HEK293 (cell line): ENCODE measurements around the gene GGT5.
"Not testable (repeated sequence)": the region's sequence is repeated elsewhere in the genome, so short reads cannot be mapped to it uniquely, and the experiment has no call there.

Experiments
- CTCF ChIA-PET: fragments of 350-600 bp; formaldehyde crosslinking; extraction: SDS; loops from one replicate; lab custom pipeline; 2021; ENCODE audit warnings: antibody characterized with exemption; lab: Yijun Ruan, JAX
- POLR2A ChIA-PET: fragments of 300-600 bp; formaldehyde crosslinking; extraction: SDS; loops from one replicate; lab custom pipeline; 2020; ENCODE audit warnings: antibody characterized with exemption, inconsistent platforms; lab: Yijun Ruan, JAX
- H3K27ac ChIP-seq: fragments of 200-500 bp; sonication (Bioruptor generic); 2 replicates; pipeline ENCODE4 v1.5.1; 2014; ENCODE audit warnings: low read depth, low read length, control low read depth, inconsistent platforms; ENCODE audit errors: extremely low read depth
- H3K36me3 ChIP-seq, 2 experiments: fragments of 200-500 bp in 1 of 2; sonication (Bioruptor generic) in 1 of 2; 1 replicate in 1 of 2; 2 replicates in 1 of 2; pipeline ENCODE4 v1.5.1; 2014 to 2017; ENCODE audit warnings: inconsistent platforms in 2 of 2, low read length in 2 of 2; ENCODE audit not compliant: control insufficient read depth in 2 of 2, insufficient read depth in 1 of 2
- H3K4me1 ChIP-seq: fragments of 200-500 bp; sonication (Bioruptor generic); 2 replicates; pipeline ENCODE4 v1.5.1; 2014; ENCODE audit warnings: mild to moderate bottlenecking, low read length, inconsistent platforms; ENCODE audit not compliant: control insufficient read depth, insufficient read depth
- H3K4me3 ChIP-seq: 2 replicates; pipeline ENCODE4 v1.5.1; 2011; ENCODE audit warnings: low read depth, mild to moderate bottlenecking, control low read depth, low read length, moderate library complexity
- H3K9me3 ChIP-seq: fragments of 200-500 bp; sonication (Bioruptor generic); 2 replicates; pipeline ENCODE4 v1.5.1; 2014; ENCODE audit warnings: low read depth, low read length, inconsistent platforms; ENCODE audit not compliant: control insufficient read depth, insufficient read depth
- EGR2 ChIP-seq: fragments of 450-650 bp; formaldehyde crosslinking; IDR thresholded peaks from 2 replicates; pipeline ENCODE4 v1.5.1; 2016; ENCODE audit warnings: low read depth, missing biosample characterization, missing genetic modification characterization
- FEZF1 ChIP-seq: fragments of 450-650 bp; formaldehyde crosslinking; IDR thresholded peaks from 2 replicates; pipeline ENCODE4 v1.5.1; 2016; ENCODE audit warnings: missing biosample characterization, missing genetic modification characterization
- HOXA7 ChIP-seq: sonication (generic); formaldehyde crosslinking; IDR thresholded peaks from 2 replicates; pipeline ENCODE4 v1.8.1; 2022; ENCODE audit warnings: missing genetic modification reagents, borderline replicate concordance
- HOXD13 ChIP-seq: sonication (generic); formaldehyde crosslinking; IDR thresholded peaks from 2 replicates; pipeline ENCODE4 v1.8.0; 2022; ENCODE audit warnings: missing genetic modification reagents, borderline replicate concordance
- KLF9 ChIP-seq: fragments of 450-650 bp; formaldehyde crosslinking; IDR thresholded peaks from 2 replicates; pipeline ENCODE4 v1.5.1; 2016; ENCODE audit warnings: missing biosample characterization, missing genetic modification characterization, low read depth
- MYNN ChIP-seq: fragments of 450-650 bp; formaldehyde crosslinking; IDR thresholded peaks from 2 replicates; pipeline ENCODE4 v1.5.1; 2016; ENCODE audit warnings: missing biosample characterization, missing genetic modification characterization, borderline replicate concordance
- TRIM28 ChIP-seq: IDR thresholded peaks from 2 replicates; pipeline ENCODE4 v1.6.1; 2011; ENCODE audit warnings: low read length, control low read depth, borderline replicate concordance
- YY1 ChIP-seq: fragments of 450-650 bp; formaldehyde crosslinking; IDR thresholded peaks from 2 replicates; pipeline ENCODE4 v1.5.1; 2018; ENCODE audit warnings: missing biosample characterization, missing genetic modification characterization
- ZBTB1 ChIP-seq: fragments of 450-650 bp; formaldehyde crosslinking; IDR thresholded peaks from 2 replicates; pipeline ENCODE4 v1.5.1; 2016; ENCODE audit warnings: missing biosample characterization, missing genetic modification characterization
- ZNF146 ChIP-seq: fragments of 450-650 bp; formaldehyde crosslinking; IDR thresholded peaks from 2 replicates; pipeline ENCODE4 v1.5.1; 2016; ENCODE audit warnings: missing biosample characterization, missing genetic modification characterization
- ZNF16 ChIP-seq: fragments of 450-650 bp; formaldehyde crosslinking; IDR thresholded peaks from 2 replicates; pipeline ENCODE4 v1.5.1; 2016; ENCODE audit warnings: low read depth, missing biosample characterization, missing genetic modification characterization
- ZNF184 ChIP-seq: fragments of 450-650 bp; IDR thresholded peaks from 2 replicates; pipeline ENCODE4 v1.5.1; 2018; ENCODE audit warnings: missing biosample characterization, mild to moderate bottlenecking, missing genetic modification characterization
- ZNF391 ChIP-seq: fragments of 450-650 bp; formaldehyde crosslinking; IDR thresholded peaks from 2 replicates; pipeline ENCODE4 v1.5.1; 2016; ENCODE audit warnings: low read depth, missing biosample characterization, missing genetic modification characterization, borderline replicate concordance
- ZNF510 ChIP-seq: fragments of 450-650 bp; formaldehyde crosslinking; IDR thresholded peaks from 2 replicates; pipeline ENCODE4 v1.5.1; 2018; ENCODE audit warnings: mild to moderate bottlenecking, missing genetic modification characterization, missing biosample characterization; ENCODE audit not compliant: insufficient replicate concordance
- ZNF610 ChIP-seq: fragments of 450-650 bp; formaldehyde crosslinking; IDR thresholded peaks from 2 replicates; pipeline ENCODE4 v1.5.1; 2016; ENCODE audit warnings: missing biosample characterization, missing genetic modification characterization, borderline replicate concordance
- ZNF623 ChIP-seq: fragments of 450-650 bp; formaldehyde crosslinking; IDR thresholded peaks from 2 replicates; pipeline ENCODE4 v1.5.1; 2016; ENCODE audit warnings: missing biosample characterization, missing genetic modification characterization
- ZNF654 ChIP-seq: fragments of 450-650 bp; formaldehyde crosslinking; IDR thresholded peaks from 2 replicates; pipeline ENCODE4 v1.5.1; 2016; ENCODE audit warnings: low read depth, missing biosample characterization, missing genetic modification characterization
- ZXDB ChIP-seq: fragments of 450-650 bp; formaldehyde crosslinking; IDR thresholded peaks from 2 replicates; pipeline ENCODE4 v1.5.1; 2016; ENCODE audit warnings: missing biosample characterization, missing genetic modification characterization
- TF ChIP-seq, protein P1 (sequence below): fragments of 450-650 bp; formaldehyde crosslinking; IDR thresholded peaks from 2 replicates; pipeline ENCODE4 v1.5.1; 2016; ENCODE audit warnings: missing biosample characterization, missing genetic modification characterization
- TF ChIP-seq, protein P2 (sequence below): sonication (generic); formaldehyde crosslinking; IDR thresholded peaks from 2 replicates; pipeline ENCODE4 v1.8.1; 2022; ENCODE audit warnings: mild to moderate bottlenecking, moderate library complexity, missing genetic modification reagents
- TF ChIP-seq, protein P3 (sequence below): fragments of 450-650 bp; formaldehyde crosslinking; IDR thresholded peaks from 2 replicates; pipeline ENCODE4 v1.5.1; 2017; ENCODE audit warnings: missing biosample characterization, mild to moderate bottlenecking, missing genetic modification characterization, moderate library complexity
- TF ChIP-seq, protein P4 (sequence below): fragments of 450-650 bp; IDR thresholded peaks from 2 replicates; pipeline ENCODE4 v1.5.1; 2018; ENCODE audit warnings: missing biosample characterization, mild to moderate bottlenecking, missing genetic modification characterization

The GGT5 gene

DNA sequence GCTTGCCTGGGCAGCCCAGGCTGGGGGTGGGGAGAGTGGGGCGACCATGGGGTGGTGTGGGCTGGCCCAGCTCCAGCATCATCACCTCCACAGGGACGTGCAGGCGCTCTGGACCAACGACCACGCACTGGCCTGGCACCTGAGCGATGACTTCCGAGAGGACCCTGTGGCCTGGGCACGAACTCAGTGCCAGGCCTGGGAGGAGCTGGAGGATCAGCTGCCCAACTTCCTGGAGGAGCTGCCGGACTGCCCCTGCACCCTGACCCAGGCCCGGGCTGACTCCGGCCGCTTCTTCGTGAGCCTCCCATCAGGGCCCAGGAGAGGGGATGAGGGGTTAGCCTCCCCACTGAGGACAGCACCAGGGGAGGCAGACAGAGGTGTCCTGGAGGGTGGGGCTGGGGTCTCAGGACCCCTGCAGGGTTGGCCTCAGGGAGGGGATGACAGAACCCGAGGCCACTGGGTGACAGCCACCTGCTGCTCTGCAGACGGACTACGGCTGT, 59.8 kb downstream of the GGT5 start (continued):
- TF ChIP-seq, protein P1, sequence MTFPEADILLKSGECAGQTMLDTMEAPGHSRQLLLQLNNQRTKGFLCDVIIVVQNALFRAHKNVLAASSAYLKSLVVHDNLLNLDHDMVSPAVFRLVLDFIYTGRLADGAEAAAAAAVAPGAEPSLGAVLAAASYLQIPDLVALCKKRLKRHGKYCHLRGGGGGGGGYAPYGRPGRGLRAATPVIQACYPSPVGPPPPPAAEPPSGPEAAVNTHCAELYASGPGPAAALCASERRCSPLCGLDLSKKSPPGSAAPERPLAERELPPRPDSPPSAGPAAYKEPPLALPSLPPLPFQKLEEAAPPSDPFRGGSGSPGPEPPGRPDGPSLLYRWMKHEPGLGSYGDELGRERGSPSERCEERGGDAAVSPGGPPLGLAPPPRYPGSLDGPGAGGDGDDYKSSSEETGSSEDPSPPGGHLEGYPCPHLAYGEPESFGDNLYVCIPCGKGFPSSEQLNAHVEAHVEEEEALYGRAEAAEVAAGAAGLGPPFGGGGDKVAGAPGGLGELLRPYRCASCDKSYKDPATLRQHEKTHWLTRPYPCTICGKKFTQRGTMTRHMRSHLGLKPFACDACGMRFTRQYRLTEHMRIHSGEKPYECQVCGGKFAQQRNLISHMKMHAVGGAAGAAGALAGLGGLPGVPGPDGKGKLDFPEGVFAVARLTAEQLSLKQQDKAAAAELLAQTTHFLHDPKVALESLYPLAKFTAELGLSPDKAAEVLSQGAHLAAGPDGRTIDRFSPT (tag by site-specific recombination) = no peak
- TF ChIP-seq, protein P2, sequence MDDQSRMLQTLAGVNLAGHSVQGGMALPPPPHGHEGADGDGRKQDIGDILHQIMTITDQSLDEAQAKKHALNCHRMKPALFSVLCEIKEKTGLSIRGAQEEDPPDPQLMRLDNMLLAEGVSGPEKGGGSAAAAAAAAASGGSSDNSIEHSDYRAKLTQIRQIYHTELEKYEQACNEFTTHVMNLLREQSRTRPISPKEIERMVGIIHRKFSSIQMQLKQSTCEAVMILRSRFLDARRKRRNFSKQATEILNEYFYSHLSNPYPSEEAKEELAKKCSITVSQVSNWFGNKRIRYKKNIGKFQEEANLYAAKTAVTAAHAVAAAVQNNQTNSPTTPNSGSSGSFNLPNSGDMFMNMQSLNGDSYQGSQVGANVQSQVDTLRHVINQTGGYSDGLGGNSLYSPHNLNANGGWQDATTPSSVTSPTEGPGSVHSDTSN = no peak
- TF ChIP-seq MYNN (tag by site-specific recombination) (no peak), ZXDB (tag by site-specific recombination) (no peak)
- TF ChIP-seq, protein P3, sequence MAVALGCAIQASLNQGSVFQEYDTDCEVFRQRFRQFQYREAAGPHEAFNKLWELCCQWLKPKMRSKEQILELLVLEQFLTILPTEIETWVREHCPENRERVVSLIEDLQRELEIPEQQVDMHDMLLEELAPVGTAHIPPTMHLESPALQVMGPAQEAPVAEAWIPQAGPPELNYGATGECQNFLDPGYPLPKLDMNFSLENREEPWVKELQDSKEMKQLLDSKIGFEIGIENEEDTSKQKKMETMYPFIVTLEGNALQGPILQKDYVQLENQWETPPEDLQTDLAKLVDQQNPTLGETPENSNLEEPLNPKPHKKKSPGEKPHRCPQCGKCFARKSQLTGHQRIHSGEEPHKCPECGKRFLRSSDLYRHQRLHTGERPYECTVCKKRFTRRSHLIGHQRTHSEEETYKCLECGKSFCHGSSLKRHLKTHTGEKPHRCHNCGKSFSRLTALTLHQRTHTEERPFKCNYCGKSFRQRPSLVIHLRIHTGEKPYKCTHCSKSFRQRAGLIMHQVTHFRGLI = no peak

DNA sequence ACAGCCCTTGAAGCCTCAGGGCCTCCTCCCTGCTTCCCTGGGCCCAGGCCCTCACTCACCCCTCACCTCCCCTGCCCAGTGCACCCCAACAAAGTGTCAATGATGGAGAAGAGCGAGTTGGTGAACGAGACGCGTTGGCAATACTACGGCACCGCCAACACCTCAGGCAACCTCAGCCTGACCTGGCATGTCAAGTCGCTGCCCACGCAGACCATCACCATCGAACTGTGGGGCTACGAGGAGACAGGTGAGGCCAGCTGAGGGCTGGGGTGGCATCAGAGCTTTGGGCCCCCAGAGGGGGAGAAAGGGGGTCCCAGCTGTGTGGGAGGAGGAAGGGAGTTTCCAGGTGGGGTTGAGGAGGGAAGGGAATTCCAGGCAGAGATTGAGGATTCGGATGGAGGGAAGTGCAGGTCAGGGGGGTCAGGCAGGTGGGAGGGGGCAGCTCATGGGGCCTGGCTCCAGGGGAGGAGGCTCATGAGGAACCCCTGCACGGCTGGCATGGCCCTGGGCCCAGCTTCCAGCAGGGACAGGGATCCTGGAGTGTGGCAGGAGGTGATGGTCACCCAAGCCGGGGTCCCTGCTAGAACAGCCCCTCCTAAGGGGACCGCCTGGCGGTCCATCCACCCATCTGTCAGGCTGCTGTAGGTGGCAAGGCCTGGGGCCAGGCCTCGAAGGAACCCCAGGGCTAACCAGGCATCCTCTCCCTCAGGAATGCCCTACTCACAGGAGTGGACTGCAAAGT, 60.7 kb downstream of the GGT5 start:
- H3K27ac ChIP-seq = no peak overlapping the region
- no peak overlapping the region for H3K4me3 ChIP-seq
- H3K9me3 ChIP-seq = no peaks in the 10 kb centered on the region
- no peaks in the 10 kb centered on the region for H3K36me3 ChIP-seq
- TF ChIP-seq ZNF654 (tag by site-specific recombination) = no peak
- TF ChIP-seq ZNF391 (tag by site-specific recombination) = no peak
- TF ChIP-seq HOXD13 (CRISPR knock-in tag) = no peak
- no peak for TF ChIP-seq ZNF146 (tag by site-specific recombination)
- no peak for TF ChIP-seq FEZF1 (tag by site-specific recombination)
- TF ChIP-seq ZNF510 (tag by site-specific recombination) = no peak
- no peak for TF ChIP-seq YY1 (tag by site-specific recombination)
- POLR2A ChIA-PET = no interaction called here
- H3K4me1 ChIP-seq = peaks cover 3% of the 10 kb centered on the region; the same call in 1 of the 2 replicates
- CTCF ChIA-PET = interaction anchor here (0.8 kb wide), 1 partner anchor 10 kb away, joined by 3 read pairs; no protein-coding TSS in a partner anchor

DNA sequence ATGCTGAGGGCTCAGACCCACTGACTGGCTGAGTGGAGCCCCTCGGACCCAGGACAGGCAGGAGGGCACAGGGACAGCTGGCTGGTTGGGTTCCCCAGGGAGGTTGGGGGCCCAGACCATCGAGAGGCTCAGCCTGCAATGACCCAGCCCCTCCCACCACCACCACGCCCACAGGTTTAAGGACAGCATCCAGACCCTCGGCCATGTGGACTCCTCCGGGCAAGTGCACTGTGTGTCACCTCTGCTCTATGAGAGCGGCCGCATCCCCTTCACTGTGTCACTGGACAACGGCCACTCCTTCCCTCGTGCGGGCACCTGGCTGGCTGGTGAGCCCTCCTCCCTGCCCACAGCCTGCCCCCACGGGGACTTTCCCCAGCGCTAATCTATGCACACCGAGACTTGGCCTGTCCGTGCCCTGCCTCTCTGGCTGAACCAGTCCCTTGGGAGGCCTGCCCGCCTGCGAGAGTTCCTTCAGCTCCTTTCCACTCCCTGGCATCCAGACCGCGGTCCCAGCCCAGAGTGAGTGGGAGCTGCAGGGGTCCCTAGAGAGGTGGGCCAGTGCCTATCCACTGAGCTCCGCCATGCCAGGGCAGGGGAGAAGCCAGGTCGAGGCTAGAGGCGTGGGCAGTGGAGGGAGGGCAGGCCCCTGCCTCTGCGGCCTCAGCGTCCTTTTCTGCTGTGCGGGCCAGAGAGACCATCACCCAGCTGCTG, 61.4 kb downstream of the GGT5 start:
- peaks cover 3% of the 10 kb centered on the region; the same call in 1 of the 2 replicates for H3K4me1 ChIP-seq
- no peak for TF ChIP-seq ZNF610 (tag by site-specific recombination)
- TF ChIP-seq TRIM28 = no peak
- TF ChIP-seq ZNF16 (tag by site-specific recombination) = no peak
- no peak for TF ChIP-seq HOXA7 (CRISPR knock-in tag)
- no peak for TF ChIP-seq ZNF184 (tag by site-specific recombination)
- TF ChIP-seq ZNF623 = no peak
- TF ChIP-seq, protein P4, sequence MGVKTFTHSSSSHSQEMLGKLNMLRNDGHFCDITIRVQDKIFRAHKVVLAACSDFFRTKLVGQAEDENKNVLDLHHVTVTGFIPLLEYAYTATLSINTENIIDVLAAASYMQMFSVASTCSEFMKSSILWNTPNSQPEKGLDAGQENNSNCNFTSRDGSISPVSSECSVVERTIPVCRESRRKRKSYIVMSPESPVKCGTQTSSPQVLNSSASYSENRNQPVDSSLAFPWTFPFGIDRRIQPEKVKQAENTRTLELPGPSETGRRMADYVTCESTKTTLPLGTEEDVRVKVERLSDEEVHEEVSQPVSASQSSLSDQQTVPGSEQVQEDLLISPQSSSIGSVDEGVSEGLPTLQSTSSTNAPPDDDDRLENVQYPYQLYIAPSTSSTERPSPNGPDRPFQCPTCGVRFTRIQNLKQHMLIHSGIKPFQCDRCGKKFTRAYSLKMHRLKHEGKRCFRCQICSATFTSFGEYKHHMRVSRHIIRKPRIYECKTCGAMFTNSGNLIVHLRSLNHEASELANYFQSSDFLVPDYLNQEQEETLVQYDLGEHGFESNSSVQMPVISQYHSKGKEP = no peak
- peak; percentile 41 for TF ChIP-seq EGR2 (tag by site-specific recombination)
- TF ChIP-seq ZBTB1 (tag by site-specific recombination) = no peak
- 0 out of 2 replicates have a peak, but pooled peaks have one; percentile 35 for TF ChIP-seq KLF9 (tag by site-specific recombination)
- TF ChIP-seq, all 188 proteins: peak for 2
- ChIA-PET POLR2A (no interaction called here), CTCF (interaction anchor here (0.8 kb wide), 1 partner anchor 9 kb away, joined by 3 read pairs; no protein-coding TSS in a partner anchor)
- H3K4me3 ChIP-seq = no peak overlapping the region
- no peaks in the 10 kb centered on the region for H3K36me3 ChIP-seq
- no peak overlapping the region for H3K27ac ChIP-seq
- H3K9me3 ChIP-seq = no peaks in the 10 kb centered on the region

DNA sequence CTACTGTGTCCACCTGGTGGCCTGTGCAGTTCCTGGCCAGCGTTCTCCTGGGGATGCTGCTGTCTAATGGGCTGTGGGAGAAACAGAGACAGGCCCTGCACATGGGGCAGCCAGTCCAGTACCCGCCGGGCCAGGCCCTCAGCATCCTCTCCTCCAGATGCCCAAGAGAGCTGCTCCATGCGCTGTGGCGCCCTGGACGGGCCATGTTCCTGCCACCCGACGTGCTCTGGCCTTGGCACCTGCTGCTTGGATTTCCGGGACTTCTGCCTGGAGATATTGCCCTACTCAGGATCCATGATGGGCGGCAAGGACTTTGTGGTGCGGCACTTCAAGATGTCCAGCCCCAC, 62.0 kb downstream of the GGT5 start:
- H3K9me3 ChIP-seq, CTCF ChIA-PET, H3K4me1 ChIP-seq, H3K36me3 ChIP-seq, H3K4me3 ChIP-seq, H3K27ac ChIP-seq, POLR2A ChIA-PET: not testable (repeated sequence)
